ENCODE measurements around the gene MKNK1. TPM values are rescaled to one million over a fixed set of nuclear protein-coding genes. Genes with fewer than 3 reads are reported as not detected.
A peak's percentile ranks its signal among the peaks of the same experiment; 100 is the strongest.

MKNK1 gene
- total RNA-seq, 1 donor from 2014 or later = 25.1 TPM

DNA sequence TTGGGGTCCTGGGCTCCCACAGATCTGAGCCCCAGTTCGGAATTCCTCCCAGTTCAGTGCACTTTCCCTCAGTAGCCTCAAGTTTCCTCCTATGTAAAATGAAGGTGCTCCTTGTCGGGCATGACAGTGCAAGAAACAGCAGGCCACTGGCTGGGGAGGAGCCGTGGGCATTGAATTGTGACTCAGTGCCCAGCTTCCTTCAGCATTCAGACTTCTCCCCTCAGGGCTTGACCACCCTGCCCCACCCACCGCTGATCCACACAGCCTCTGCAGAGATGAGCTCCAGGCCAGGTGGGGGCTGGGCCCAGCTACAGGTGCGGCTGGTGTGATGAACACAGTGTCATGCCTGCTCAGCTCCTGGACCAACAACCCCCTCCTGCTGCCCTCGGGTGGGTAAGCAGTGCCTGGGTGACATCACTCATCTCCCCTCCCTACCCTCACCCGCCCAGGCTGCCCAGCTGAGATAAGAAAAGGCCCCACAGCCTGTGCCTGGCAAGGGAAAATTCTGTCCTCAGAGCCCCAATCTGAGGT is 7.7 kb upstream of the MKNK1 start:
- Mint-ChIP-seq H3K27me3 (ENCODE audit: low read depth) (no peaks in the 10 kb centered on the region), H3K4me3 (ENCODE audit: unreplicated experiment) (no peak overlapping the region), H3K9me3 (ENCODE audit: low read depth) (no peaks in the 10 kb centered on the region), H3K4me1 (ENCODE audit: low read depth) (peaks cover 46% of the 10 kb centered on the region), H3K36me3 (ENCODE audit: low read depth) (peaks cover 20% of the 10 kb centered on the region), H3K27ac (ENCODE audit: unreplicated experiment) (no peak overlapping the region)
- TF ChIP-seq, protein P1, sequence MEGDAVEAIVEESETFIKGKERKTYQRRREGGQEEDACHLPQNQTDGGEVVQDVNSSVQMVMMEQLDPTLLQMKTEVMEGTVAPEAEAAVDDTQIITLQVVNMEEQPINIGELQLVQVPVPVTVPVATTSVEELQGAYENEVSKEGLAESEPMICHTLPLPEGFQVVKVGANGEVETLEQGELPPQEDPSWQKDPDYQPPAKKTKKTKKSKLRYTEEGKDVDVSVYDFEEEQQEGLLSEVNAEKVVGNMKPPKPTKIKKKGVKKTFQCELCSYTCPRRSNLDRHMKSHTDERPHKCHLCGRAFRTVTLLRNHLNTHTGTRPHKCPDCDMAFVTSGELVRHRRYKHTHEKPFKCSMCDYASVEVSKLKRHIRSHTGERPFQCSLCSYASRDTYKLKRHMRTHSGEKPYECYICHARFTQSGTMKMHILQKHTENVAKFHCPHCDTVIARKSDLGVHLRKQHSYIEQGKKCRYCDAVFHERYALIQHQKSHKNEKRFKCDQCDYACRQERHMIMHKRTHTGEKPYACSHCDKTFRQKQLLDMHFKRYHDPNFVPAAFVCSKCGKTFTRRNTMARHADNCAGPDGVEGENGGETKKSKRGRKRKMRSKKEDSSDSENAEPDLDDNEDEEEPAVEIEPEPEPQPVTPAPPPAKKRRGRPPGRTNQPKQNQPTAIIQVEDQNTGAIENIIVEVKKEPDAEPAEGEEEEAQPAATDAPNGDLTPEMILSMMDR (IDR thresholded peaks at IDR 0.05) = no peak
- DNase-seq (ENCODE audit: low spot score) = no peak

DNA sequence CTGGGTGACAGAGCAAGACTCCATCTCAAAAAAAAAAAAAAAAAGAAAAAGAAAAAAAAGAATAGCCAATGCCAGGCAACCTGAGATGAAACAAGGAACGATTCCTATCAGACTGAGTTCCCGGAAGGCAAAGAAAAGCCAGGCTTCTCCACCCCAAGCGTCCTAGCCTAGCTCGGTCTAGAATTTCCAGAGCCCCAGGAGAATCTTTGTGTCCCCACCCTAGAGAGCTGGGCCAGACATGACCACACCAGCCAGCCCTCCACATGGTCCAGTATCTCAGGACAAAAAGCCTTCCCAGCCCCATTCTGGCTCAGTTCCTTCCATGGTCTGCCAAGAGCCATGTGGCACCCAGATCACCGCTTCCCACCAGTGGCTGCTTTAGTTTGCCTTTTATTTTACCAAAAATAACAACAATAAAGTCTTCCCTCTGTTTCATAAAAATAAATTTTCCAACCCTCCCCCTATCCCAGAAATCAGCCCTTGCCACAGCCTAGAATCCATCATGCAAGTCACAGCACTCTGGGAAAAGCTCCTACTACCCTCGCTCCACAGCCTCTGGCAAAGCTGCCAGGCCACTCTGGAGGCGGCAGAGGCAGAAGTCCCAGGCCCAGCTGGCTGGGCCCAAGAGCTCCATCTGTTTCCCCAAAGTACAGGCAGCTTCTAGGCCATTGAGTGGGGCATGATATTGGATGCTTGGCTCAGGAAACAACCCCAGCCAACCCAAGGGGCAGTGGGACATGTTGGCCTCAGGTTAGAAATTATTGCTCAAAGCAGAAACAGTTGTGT is 3.5 kb upstream of the MKNK1 start:
- Mint-ChIP-seq H3K36me3 (ENCODE audit: low read depth) (peaks cover 20% of the 10 kb centered on the region), H3K4me3 (ENCODE audit: unreplicated experiment) (no peak overlapping the region), H3K27ac (ENCODE audit: unreplicated experiment) (peak overlapping the region; percentile 41), H3K9me3 (ENCODE audit: low read depth) (no peaks in the 10 kb centered on the region), H3K4me1 (ENCODE audit: low read depth) (peaks cover 32% of the 10 kb centered on the region), H3K27me3 (ENCODE audit: low read depth) (no peaks in the 10 kb centered on the region)
- DNase-seq (ENCODE audit: low spot score) = no peak
- TF ChIP-seq, protein P1 (IDR thresholded peaks at IDR 0.05) = no peak

DNA sequence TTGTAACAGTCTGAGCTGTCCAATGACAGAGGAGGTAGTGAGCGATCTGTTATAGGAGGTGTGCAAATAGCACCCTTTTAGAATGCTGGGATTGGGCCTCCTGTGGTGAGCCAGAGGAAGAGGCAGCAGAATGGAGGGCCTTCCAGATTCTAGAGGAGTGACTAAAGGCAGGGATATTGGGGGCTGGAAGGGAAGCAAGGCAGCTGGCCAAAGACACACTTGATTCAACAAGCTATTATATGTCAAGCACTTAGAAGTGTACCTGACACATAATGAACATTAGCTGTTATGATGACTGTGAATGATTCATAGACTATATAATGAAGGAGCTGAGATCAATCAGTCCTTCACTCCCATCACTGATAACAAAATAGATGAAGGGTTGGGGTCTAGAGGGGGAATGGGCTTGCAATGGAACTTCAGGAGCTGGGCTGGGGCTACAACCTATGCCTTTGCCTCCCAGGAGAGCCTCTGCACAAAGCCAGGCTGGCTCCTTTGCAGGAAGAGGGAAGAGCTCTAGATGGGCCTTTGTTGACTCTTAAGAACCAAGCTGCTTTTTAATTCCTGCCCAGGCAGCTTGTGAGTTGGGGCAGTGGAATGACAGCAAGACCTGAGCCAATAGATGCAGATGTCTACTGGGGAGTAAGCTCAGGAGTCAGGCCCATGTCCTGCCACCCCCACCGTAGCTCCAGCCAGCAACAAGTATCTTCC is 2.3 kb upstream of the MKNK1 start:
- no peaks in the 10 kb centered on the region for H3K9me3 Mint-ChIP-seq (ENCODE audit: low read depth)
- H3K4me3 Mint-ChIP-seq (ENCODE audit: unreplicated experiment) = no peak overlapping the region
- peaks cover 20% of the 10 kb centered on the region for H3K36me3 Mint-ChIP-seq (ENCODE audit: low read depth)
- peaks cover 27% of the 10 kb centered on the region for H3K4me1 Mint-ChIP-seq (ENCODE audit: low read depth)
- DNase-seq (ENCODE audit: low spot score) = no peak
- H3K27me3 Mint-ChIP-seq (ENCODE audit: low read depth) = no peaks in the 10 kb centered on the region
- TF ChIP-seq, protein P1 (IDR thresholded peaks at IDR 0.05) = no peak
- no peak overlapping the region for H3K27ac Mint-ChIP-seq (ENCODE audit: unreplicated experiment)

DNA sequence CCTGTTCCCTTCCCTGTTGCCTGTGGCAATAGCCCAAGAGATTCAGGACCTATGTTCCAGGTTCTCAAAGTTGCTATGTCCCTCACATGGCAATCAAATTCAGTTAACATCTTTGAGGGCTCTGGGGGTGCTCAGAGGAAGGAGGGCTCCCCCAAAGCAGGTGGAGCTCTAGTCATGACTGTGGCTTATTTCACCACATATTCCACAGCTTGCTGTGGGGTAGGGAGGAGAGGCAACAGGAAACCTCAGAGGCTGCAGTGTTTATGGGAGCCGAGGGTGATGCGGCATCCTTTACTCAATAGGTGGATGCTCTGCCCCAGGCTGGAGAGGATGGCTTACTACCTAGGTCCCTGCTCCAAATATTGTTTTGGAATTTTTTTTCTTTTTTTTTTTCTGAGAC is 1.2 kb upstream of the MKNK1 start:
- H3K4me3 Mint-ChIP-seq (ENCODE audit: unreplicated experiment) = peak overlapping the region; percentile 94
- TF ChIP-seq, protein P1 (IDR thresholded peaks at IDR 0.05) = no peak
- H3K36me3 Mint-ChIP-seq (ENCODE audit: low read depth) = peaks cover 17% of the 10 kb centered on the region
- DNase-seq (ENCODE audit: low spot score) = no peak
- H3K4me1 Mint-ChIP-seq (ENCODE audit: low read depth) = peaks cover 25% of the 10 kb centered on the region
- H3K27ac Mint-ChIP-seq (ENCODE audit: unreplicated experiment) = no peak overlapping the region
- no peaks in the 10 kb centered on the region for H3K9me3 Mint-ChIP-seq (ENCODE audit: low read depth)
- H3K27me3 Mint-ChIP-seq (ENCODE audit: low read depth) = no peaks in the 10 kb centered on the region

DNA sequence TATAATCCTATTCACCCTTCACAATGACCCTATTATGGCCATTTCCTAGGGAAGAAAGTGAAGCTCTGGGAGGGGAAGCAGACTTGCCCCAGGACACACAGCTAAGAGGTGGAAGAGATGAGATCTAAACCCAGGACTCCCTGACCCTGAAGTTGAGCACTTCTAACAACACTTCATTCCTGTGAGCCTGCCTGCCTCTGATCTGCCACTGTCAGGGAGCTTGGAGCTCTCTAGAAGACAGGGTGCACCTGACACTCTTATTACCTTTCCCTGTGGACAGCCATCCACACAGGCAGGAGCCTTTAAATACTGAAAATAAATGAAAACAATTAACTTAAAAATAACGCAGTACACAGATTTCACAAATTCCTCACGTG is 599 bp downstream of the MKNK1 start:
- Mint-ChIP-seq H3K4me3 (ENCODE audit: unreplicated experiment) (peak overlapping the region; percentile 94), H3K27me3 (ENCODE audit: low read depth) (no peaks in the 10 kb centered on the region), H3K4me1 (ENCODE audit: low read depth) (peaks cover 28% of the 10 kb centered on the region), H3K27ac (ENCODE audit: unreplicated experiment) (no peak overlapping the region), H3K36me3 (ENCODE audit: low read depth) (peaks cover 3% of the 10 kb centered on the region), H3K9me3 (ENCODE audit: low read depth) (no peaks in the 10 kb centered on the region)
- TF ChIP-seq, protein P1 (IDR thresholded peaks at IDR 0.05) = no peak
- no peak for DNase-seq (ENCODE audit: low spot score)
